ENCODE results near the gene ICAM5.
A peak's percentile ranks its signal among the peaks of the same experiment; 100 is the strongest.
"Not testable (repeated sequence)": the region's sequence is repeated elsewhere in the genome, so short reads cannot be mapped to it uniquely, and the experiment has no call there.

Gene ICAM5

GRCh38 chr19:10289836-10290356 is at the start of gene ICAM5:
Gene ICAM5, plus strand, starts transcription at chr19:10289952. Its CDS starts 92 bp downstream, at chr19:10290044.
- no peak for DNase-seq (ENCODE audit: low read depth)

GRCh38 chr19:10241826-10242449 is 47.8 kb upstream of the ICAM5 start:
- DNase-seq (ENCODE audit: low read depth): not testable (repeated sequence)

GRCh38 chr19:10243606-10244005 is 46.1 kb upstream of the ICAM5 start:
- no peak for DNase-seq (ENCODE audit: low read depth)

- DNase-seq (ENCODE audit: low read depth): no peak
These were observed 44.4 kb upstream of the ICAM5 start for GRCh38 chr19:10245189-10245939.

- no peak for DNase-seq (ENCODE audit: low read depth)
These were observed 43.2 kb upstream of the ICAM5 start for GRCh38 chr19:10246511-10246910.

GRCh38 chr19:10251792-10252694 is 37.7 kb upstream of the ICAM5 start, which contains the start of gene MRPL4:
Gene MRPL4, plus strand, starts transcription at chr19:10252214. Its CDS starts 40 bp downstream, at chr19:10252254.
- peak; percentile 99 for DNase-seq (ENCODE audit: low read depth)

GRCh38 chr19:10252707-10253106 is 37.0 kb upstream of the ICAM5 start:
- no peak for DNase-seq (ENCODE audit: low read depth)

GRCh38 chr19:10254244-10254643 is 35.5 kb upstream of the ICAM5 start:
- no peak for DNase-seq (ENCODE audit: low read depth)

- DNase-seq (ENCODE audit: low read depth): no peak
These were observed 34.4 kb upstream of the ICAM5 start for GRCh38 chr19:10255358-10255757.

GRCh38 chr19:10256551-10256950 is 33.2 kb upstream of the ICAM5 start:
- no peak for DNase-seq (ENCODE audit: low read depth)

- no peak for DNase-seq (ENCODE audit: low read depth)
These were observed 32.7 kb upstream of the ICAM5 start for GRCh38 chr19:10256970-10257615.

GRCh38 chr19:10258080-10258710 is 31.6 kb upstream of the ICAM5 start:
- DNase-seq (ENCODE audit: low read depth): no peak

GRCh38 chr19:10259162-10259905 is 30.4 kb upstream of the ICAM5 start:
- DNase-seq (ENCODE audit: low read depth): peak; percentile 55

- no peak for DNase-seq (ENCODE audit: low read depth)
These were observed 29.6 kb upstream of the ICAM5 start for GRCh38 chr19:10260141-10260584.

GRCh38 chr19:10262771-10263170 is 27.0 kb upstream of the ICAM5 start:
- DNase-seq (ENCODE audit: low read depth): no peak

GRCh38 chr19:10266706-10267105 is 23.0 kb upstream of the ICAM5 start:
- no peak for DNase-seq (ENCODE audit: low read depth)

- DNase-seq (ENCODE audit: low read depth): no peak
These were observed 21.7 kb upstream of the ICAM5 start for GRCh38 chr19:10268071-10268470.

- DNase-seq (ENCODE audit: low read depth): peak; percentile 39
These were observed 20.2 kb upstream of the ICAM5 start for GRCh38 chr19:10269333-10270179.

- no peak for DNase-seq (ENCODE audit: low read depth)
These were observed 19.6 kb upstream of the ICAM5 start for GRCh38 chr19:10270180-10270615.
